ENCODE data around the gene SMIM22. TPM values are rescaled to one million over a fixed set of nuclear protein-coding genes. Genes with fewer than 3 reads are reported as not detected.

SMIM22 gene
- total RNA-seq, 2 donors from 2014 or later = not detected

DNA sequence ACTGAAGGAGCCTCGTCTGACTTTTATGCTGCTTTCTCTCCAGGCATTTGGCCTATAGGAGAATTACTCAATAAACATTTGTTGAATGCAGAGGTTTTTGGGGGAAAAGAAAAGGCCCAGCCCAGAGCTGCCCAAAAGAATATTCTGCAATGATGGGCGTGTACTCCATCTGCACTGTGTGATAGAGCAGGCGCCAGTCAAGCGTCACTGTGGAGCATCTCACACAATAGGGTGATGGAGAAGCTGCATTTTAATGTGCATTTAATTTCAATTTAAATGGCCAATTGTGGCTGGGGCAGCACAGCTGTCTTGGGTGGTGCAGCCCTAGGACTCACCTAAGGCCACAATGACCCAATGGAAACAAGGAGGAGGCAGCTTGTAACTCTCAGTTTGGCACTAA is 31.4 kb downstream of the SMIM22 start:
- 95 to 100% methylated on average over 3 to 4 of the region's 4 CpGs for WGBS, 2 experiments (ENCODE audit: insufficient coverage in 1 of 2, insufficient read length in 1 of 2)
- Histone ChIP-seq H3K36me3 (ENCODE audit: control insufficient read depth, insufficient read depth, low read length) (peaks cover 90% of the 10 kb centered on the region), H3K27ac (ENCODE audit: low read depth, low read length) (no peak overlapping the region), H3K9me3 (ENCODE audit: control insufficient read depth, low read length) (no peaks in the 10 kb centered on the region), H3K4me1 (ENCODE audit: control insufficient read depth, insufficient read depth, low read length) (no peaks in the 10 kb centered on the region), H3K27me3 (ENCODE audit: control insufficient read depth, insufficient read depth, low read length, poor library complexity, severe bottlenecking) (no peaks in the 10 kb centered on the region), H3K9ac (ENCODE audit: extremely low read depth, low read length, poor library complexity, severe bottlenecking) (no peak overlapping the region), H3K4me3 (ENCODE audit: low read length) (no peak overlapping the region)
- Mint-ChIP-seq H3K36me3 (ENCODE audit: low read depth) (peaks cover 74% of the 10 kb centered on the region), H3K4me3 (no peak overlapping the region), H3K4me1 (peaks cover 8% of the 10 kb centered on the region), H3K9me3 (no peaks in the 10 kb centered on the region), H3K27me3 (ENCODE audit: insufficient read depth) (no peaks in the 10 kb centered on the region), H3K27ac (no peak overlapping the region)
- TF ChIP-seq, protein P1, sequence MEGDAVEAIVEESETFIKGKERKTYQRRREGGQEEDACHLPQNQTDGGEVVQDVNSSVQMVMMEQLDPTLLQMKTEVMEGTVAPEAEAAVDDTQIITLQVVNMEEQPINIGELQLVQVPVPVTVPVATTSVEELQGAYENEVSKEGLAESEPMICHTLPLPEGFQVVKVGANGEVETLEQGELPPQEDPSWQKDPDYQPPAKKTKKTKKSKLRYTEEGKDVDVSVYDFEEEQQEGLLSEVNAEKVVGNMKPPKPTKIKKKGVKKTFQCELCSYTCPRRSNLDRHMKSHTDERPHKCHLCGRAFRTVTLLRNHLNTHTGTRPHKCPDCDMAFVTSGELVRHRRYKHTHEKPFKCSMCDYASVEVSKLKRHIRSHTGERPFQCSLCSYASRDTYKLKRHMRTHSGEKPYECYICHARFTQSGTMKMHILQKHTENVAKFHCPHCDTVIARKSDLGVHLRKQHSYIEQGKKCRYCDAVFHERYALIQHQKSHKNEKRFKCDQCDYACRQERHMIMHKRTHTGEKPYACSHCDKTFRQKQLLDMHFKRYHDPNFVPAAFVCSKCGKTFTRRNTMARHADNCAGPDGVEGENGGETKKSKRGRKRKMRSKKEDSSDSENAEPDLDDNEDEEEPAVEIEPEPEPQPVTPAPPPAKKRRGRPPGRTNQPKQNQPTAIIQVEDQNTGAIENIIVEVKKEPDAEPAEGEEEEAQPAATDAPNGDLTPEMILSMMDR (conservative IDR thresholded peaks at IDR 0.05) = no peak
- DNase-seq = no peak

GRCh38 chr16:4826980-4827379 is 31.8 kb downstream of the SMIM22 start:
- Mint-ChIP-seq H3K4me3 (no peak overlapping the region), H3K4me1 (peaks cover 8% of the 10 kb centered on the region), H3K36me3 (ENCODE audit: low read depth) (peaks cover 74% of the 10 kb centered on the region), H3K27me3 (ENCODE audit: insufficient read depth) (no peaks in the 10 kb centered on the region), H3K27ac (no peak overlapping the region), H3K9me3 (no peaks in the 10 kb centered on the region)
- WGBS, 2 experiments (ENCODE audit: insufficient coverage in 1 of 2, insufficient read length in 1 of 2) = 95 to 100% methylated on average over 4 to 10 of the region's 10 CpGs
- H3K27me3 ChIP-seq (ENCODE audit: control insufficient read depth, insufficient read depth, low read length, poor library complexity, severe bottlenecking) = no peaks in the 10 kb centered on the region
- H3K27ac ChIP-seq (ENCODE audit: low read depth, low read length) = no peak overlapping the region
- DNase-seq = no peak
- TF ChIP-seq, protein P1 (conservative IDR thresholded peaks at IDR 0.05) = no peak
- no peak overlapping the region for H3K4me3 ChIP-seq (ENCODE audit: low read length)
- no peak overlapping the region for H3K9ac ChIP-seq (ENCODE audit: extremely low read depth, low read length, poor library complexity, severe bottlenecking)
- H3K9me3 ChIP-seq (ENCODE audit: control insufficient read depth, low read length) = no peaks in the 10 kb centered on the region
- H3K4me1 ChIP-seq (ENCODE audit: control insufficient read depth, insufficient read depth, low read length) = no peaks in the 10 kb centered on the region
- H3K36me3 ChIP-seq (ENCODE audit: control insufficient read depth, insufficient read depth, low read length) = peaks cover 90% of the 10 kb centered on the region

DNA sequence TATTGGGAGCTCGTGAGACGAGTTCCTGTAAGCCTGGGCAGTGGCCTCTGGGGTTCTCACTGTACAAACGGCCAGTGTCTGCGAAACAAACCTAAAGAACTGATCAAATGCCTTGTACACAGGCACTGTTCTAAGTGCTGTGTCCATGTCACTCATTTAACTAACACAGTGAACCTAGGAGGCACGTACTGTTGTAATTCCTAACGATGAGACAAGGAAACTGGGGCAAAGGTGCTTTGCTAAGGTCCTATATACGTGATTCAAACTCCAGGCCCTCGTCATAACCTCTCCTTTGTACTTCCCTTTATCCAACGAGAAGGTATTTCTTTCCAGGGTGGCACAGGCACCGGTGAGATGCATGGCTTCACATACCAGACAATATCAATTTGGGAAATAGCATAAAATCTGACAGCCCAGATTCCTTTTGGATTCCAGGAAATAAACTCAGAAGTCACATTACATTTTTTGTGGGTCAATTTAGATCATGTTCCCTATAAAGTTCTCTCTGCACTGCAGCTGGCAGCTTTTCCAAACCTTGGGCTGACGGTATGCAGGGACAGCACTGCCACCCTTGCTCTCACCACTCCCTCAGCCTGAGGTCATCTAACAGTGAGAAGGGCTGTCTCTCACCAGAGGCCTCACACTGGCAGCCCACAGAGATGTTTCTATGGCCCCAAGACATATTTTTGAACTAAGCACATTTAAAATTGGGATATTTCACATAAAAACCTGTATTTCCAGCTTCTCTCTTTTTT is 33.6 kb downstream of the SMIM22 start:
- peaks cover 8% of the 10 kb centered on the region for H3K4me1 Mint-ChIP-seq
- DNase-seq = no peak
- Histone ChIP-seq H3K4me1 (ENCODE audit: control insufficient read depth, insufficient read depth, low read length) (no peaks in the 10 kb centered on the region), H3K27ac (ENCODE audit: low read depth, low read length) (no peak overlapping the region), H3K9ac (ENCODE audit: extremely low read depth, low read length, poor library complexity, severe bottlenecking) (no peak overlapping the region), H3K27me3 (ENCODE audit: control insufficient read depth, insufficient read depth, low read length, poor library complexity, severe bottlenecking) (no peaks in the 10 kb centered on the region), H3K9me3 (ENCODE audit: control insufficient read depth, low read length) (no peaks in the 10 kb centered on the region), H3K36me3 (ENCODE audit: control insufficient read depth, insufficient read depth, low read length) (peaks cover 91% of the 10 kb centered on the region), H3K4me3 (ENCODE audit: low read length) (no peak overlapping the region)
- no peaks in the 10 kb centered on the region for H3K27me3 Mint-ChIP-seq (ENCODE audit: insufficient read depth)
- no peak overlapping the region for H3K4me3 Mint-ChIP-seq
- no peak overlapping the region for H3K27ac Mint-ChIP-seq
- TF ChIP-seq, protein P1 (conservative IDR thresholded peaks at IDR 0.05) = no peak
- H3K36me3 Mint-ChIP-seq (ENCODE audit: low read depth) = peaks cover 74% of the 10 kb centered on the region
- WGBS, 2 experiments (ENCODE audit: insufficient coverage in 1 of 2, insufficient read length in 1 of 2) = 95% methylated on average over 11 of the region's 11 CpGs
- H3K9me3 Mint-ChIP-seq = no peaks in the 10 kb centered on the region

Measured in endodermal cell (in vitro differentiated cells).